C4-2B (cell line): Measurements from ENCODE around the gene AHCYL1.

Experiments used
- CTCF ChIP-seq: fragments of 450-650 bp; conservative IDR thresholded peaks from 2 replicates; pipeline ENCODE4 v1.5.1; 2017; ENCODE audit warnings: mild to moderate bottlenecking
- ZFX ChIP-seq: fragments of 450-650 bp; IDR thresholded peaks from 2 replicates; pipeline ENCODE4 v1.6.1; 2017

GRCh38 chr1:110017792-110018191 lies 33.2 kb downstream of the AHCYL1 start:
- TF ChIP-seq CTCF (no peak), ZFX (no peak)
